ENCODE measurements around the gene ASTN2. TPM values are rescaled to one million over a fixed set of nuclear protein-coding genes. Genes with fewer than 3 reads are reported as not detected.

Gene ASTN2
- total and polyA plus RNA-seq, 2 donors (not counting 3 experiments of a cell fraction or from before 2014, with no cell fraction given): 1.0 to 1.9 TPM

DNA sequence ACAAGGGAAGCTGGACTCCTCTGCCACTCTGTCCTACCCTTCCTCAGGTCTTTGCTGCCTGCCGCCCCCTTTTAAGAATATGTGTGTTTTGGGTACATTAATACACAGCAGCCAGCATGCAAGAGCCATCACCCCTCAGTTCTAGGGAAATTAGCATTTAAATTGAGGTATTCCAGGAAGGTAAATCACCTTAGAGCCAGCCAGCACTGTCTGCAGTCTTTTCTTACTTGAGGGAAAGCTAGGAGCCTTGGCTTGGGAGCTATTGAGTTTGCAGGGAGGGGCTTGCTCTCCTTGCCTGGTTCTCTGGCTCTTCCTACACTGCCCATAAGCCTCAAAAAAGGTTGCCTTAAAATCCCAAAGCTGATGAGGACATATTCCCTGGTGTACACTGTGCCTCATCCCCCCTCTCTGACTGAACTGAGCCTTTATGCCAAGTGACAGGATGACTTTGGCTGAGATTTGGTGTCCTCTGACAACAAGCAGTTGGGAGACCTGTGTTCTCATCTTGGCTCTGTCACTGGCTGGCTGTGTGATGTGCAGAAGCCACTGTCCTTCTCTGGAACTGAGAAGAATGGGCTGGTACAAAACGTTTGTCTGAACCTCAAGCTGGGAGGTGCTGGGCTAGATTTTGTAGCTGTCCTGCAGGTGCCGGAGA, 673.6 kb downstream of the ASTN2 start:
- H4K20me1 ChIP-seq (replicated peaks; ENCODE audit: control insufficient read depth, extremely low read depth, insufficient read depth, low read length): no peaks in the 10 kb centered on the region
- H3K4me3 ChIP-seq (replicated peaks in 1 of 3; ENCODE audit: insufficient read depth in 1 of 3, low read depth in 1 of 3, low read length in 3 of 3): no peak overlapping the region
- H3K4me2 ChIP-seq (ENCODE audit: insufficient read depth, low read length): no peak overlapping the region
- H3K36me3 ChIP-seq (ENCODE audit: control insufficient read depth in 2 of 2, extremely low read depth in 1 of 2, insufficient read depth in 2 of 2, low read length in 2 of 2): no peaks in the 10 kb centered on the region
- no peaks in the 10 kb centered on the region for H3K9me1 ChIP-seq (replicated peaks; ENCODE audit: control insufficient read depth, extremely low read depth, insufficient read depth, low read length)
- no peak overlapping the region for H3K27ac ChIP-seq (ENCODE audit: insufficient read depth, low read depth, low read length)
- no peaks in the 10 kb centered on the region for H3K4me1 ChIP-seq (ENCODE audit: control insufficient read depth, extremely low read depth, insufficient read depth, low read length)
- H3K27me3 ChIP-seq (ENCODE audit: control insufficient read depth in 2 of 2, insufficient read depth in 2 of 2, low read length in 2 of 2): no peaks in the 10 kb centered on the region
- intact Hi-C loops (cut with micrococcal nuclease) (no loop called here), dilution Hi-C loops (cut with MboI; ENCODE audit: extremely low pct_ligation_motif_present, low sequenced_read_pairs) (no loop called here)
- TF ChIP-seq POLR2A (IDR thresholded peaks at IDR 0.05; ENCODE audit: low read depth, low read length) (no peak), MYC (IDR thresholded peaks at IDR 0.05; ENCODE audit: low read depth, low read length) (no peak), POLR2AphosphoS5 (IDR thresholded peaks at IDR 0.05; ENCODE audit: insufficient read depth, low read depth, low read length) (no peak), FOS (IDR thresholded peaks at IDR 0.05; ENCODE audit: borderline replicate concordance, insufficient read depth, low read length) (no peak), JUN (IDR thresholded peaks at IDR 0.05; ENCODE audit: borderline replicate concordance, insufficient read depth, insufficient read length, low read depth) (no peak), GATA2 (IDR thresholded peaks at IDR 0.05; ENCODE audit: insufficient read depth, insufficient read length, low read depth, low read length) (no peak), EZH2 (IDR thresholded peaks at IDR 0.05; ENCODE audit: borderline replicate concordance, low read depth, low read length, severe bottlenecking) (no peak)
- TF ChIP-seq, protein P1, sequence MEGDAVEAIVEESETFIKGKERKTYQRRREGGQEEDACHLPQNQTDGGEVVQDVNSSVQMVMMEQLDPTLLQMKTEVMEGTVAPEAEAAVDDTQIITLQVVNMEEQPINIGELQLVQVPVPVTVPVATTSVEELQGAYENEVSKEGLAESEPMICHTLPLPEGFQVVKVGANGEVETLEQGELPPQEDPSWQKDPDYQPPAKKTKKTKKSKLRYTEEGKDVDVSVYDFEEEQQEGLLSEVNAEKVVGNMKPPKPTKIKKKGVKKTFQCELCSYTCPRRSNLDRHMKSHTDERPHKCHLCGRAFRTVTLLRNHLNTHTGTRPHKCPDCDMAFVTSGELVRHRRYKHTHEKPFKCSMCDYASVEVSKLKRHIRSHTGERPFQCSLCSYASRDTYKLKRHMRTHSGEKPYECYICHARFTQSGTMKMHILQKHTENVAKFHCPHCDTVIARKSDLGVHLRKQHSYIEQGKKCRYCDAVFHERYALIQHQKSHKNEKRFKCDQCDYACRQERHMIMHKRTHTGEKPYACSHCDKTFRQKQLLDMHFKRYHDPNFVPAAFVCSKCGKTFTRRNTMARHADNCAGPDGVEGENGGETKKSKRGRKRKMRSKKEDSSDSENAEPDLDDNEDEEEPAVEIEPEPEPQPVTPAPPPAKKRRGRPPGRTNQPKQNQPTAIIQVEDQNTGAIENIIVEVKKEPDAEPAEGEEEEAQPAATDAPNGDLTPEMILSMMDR (IDR thresholded peaks at IDR 0.05; ENCODE audit: extremely low read depth in 1 of 2, insufficient read depth in 1 of 2, low read depth in 1 of 2, low read length in 2 of 2): no peak
- TF ChIP-seq, protein P2, sequence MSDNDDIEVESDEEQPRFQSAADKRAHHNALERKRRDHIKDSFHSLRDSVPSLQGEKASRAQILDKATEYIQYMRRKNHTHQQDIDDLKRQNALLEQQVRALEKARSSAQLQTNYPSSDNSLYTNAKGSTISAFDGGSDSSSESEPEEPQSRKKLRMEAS (IDR thresholded peaks at IDR 0.05; ENCODE audit: insufficient read depth, insufficient read length): no peak
- POLR2A ChIA-PET: no interaction called here
- no peak overlapping the region for H3K9ac ChIP-seq (replicated peaks; ENCODE audit: extremely low read depth, insufficient read depth, low read length)
- BruUV-seq (replicated peaks): no TSS peak
- CTCF ChIA-PET: interaction anchor here (1.5 kb wide), 1 partner anchor 33 kb away, joined by 3 read pairs; no protein-coding TSS in a partner anchor
- DNase-seq (ENCODE audit: low read depth, low spot score) (no peak), FAIRE-seq (no peak)
- H3K79me2 ChIP-seq (ENCODE audit: control insufficient read depth, insufficient read depth, low read length): no peaks in the 10 kb centered on the region
- no peak overlapping the region for H2AFZ ChIP-seq (ENCODE audit: low read depth, low read length)
- no peaks in the 10 kb centered on the region for H3K9me3 ChIP-seq (replicated peaks; ENCODE audit: control insufficient read depth, insufficient read depth, low read length)

All from endothelial cell of umbilical vein (primary cell).